Mesenchymal stem cell (in vitro differentiated cells and primary cell): ENCODE data around the gene BMPR1A.

ENCODE experiments used
- DNase-seq: peaks from one replicate; pipeline ENCODE4 v3.0.0-alpha.2; 2013
- H2AFZ ChIP-seq: one replicate; pipeline ENCODE4 v1.6.1; 2013; ENCODE audit warnings: low read depth, mild to moderate bottlenecking, control low read depth, inconsistent platforms, low read length, moderate library complexity
- H2AK5ac ChIP-seq: 2 replicates; pipeline ENCODE4 v1.6.1; 2013; ENCODE audit warnings: low read length, moderate library complexity, mild to moderate bottlenecking, inconsistent platforms; ENCODE audit not compliant: severe bottlenecking
- H2BK120ac ChIP-seq: one replicate; pipeline ENCODE4 v1.6.1; 2013; ENCODE audit warnings: low read depth, mild to moderate bottlenecking, inconsistent platforms, low read length, moderate library complexity
- H2BK12ac ChIP-seq, 2 experiments: one replicate each; pipeline ENCODE4 v1.6.1; 2013; ENCODE audit warnings: inconsistent platforms in 2 of 2, low read length in 2 of 2, mild to moderate bottlenecking in 2 of 2, moderate library complexity in 2 of 2, control low read depth in 1 of 2
- H2BK15ac ChIP-seq: one replicate; pipeline ENCODE4 v1.6.1; 2013; ENCODE audit warnings: mild to moderate bottlenecking, low read depth, inconsistent platforms; ENCODE audit not compliant: poor library complexity, severe bottlenecking
- H2BK5ac ChIP-seq: 2 replicates; pipeline ENCODE4 v1.6.1; 2013; ENCODE audit warnings: low read depth, mild to moderate bottlenecking, low read length, control low read depth, inconsistent platforms; ENCODE audit not compliant: poor library complexity, severe bottlenecking
- H3K14ac ChIP-seq, 2 experiments: one replicate each; pipeline ENCODE4 v1.6.1; 2013; ENCODE audit warnings: inconsistent platforms in 2 of 2, low read length in 2 of 2, control low read depth in 1 of 2, mild to moderate bottlenecking in 1 of 2, moderate library complexity in 1 of 2
- H3K18ac ChIP-seq, 2 experiments: one replicate each; pipeline ENCODE4 v1.6.1; 2013; ENCODE audit warnings: inconsistent platforms in 2 of 2, low read length in 2 of 2, control low read depth in 1 of 2, low read depth in 1 of 2, mild to moderate bottlenecking in 1 of 2
- H3K23ac ChIP-seq, 2 experiments: one replicate each; pipeline ENCODE4 v1.6.1; 2013; ENCODE audit warnings: inconsistent platforms in 2 of 2, low read length in 2 of 2, mild to moderate bottlenecking in 2 of 2, moderate library complexity in 2 of 2, control low read depth in 1 of 2
- H3K27ac ChIP-seq: 2 replicates; pipeline ENCODE4 v1.5.1; 2013; ENCODE audit warnings: mild to moderate bottlenecking, moderate library complexity, low read length, control low read depth, inconsistent platforms; ENCODE audit not compliant: poor library complexity, severe bottlenecking
- H3K27me3 ChIP-seq, 2 experiments: 2 replicates each; pipeline versions ENCODE4 v1.6.1 to v1.7.0; 2013; ENCODE audit warnings: low read length in 2 of 2, mild to moderate bottlenecking in 2 of 2, moderate library complexity in 2 of 2, control low read depth in 1 of 2, inconsistent platforms in 1 of 2; ENCODE audit not compliant: control insufficient read depth in 1 of 2, insufficient read depth in 1 of 2
- H3K36me3 ChIP-seq, 2 experiments: 2 replicates each; pipeline versions ENCODE4 v1.6.1 to v1.7.0; 2013; ENCODE audit warnings: low read length in 2 of 2, control low read depth in 1 of 2, inconsistent platforms in 1 of 2, low read depth in 1 of 2, mild to moderate bottlenecking in 1 of 2; ENCODE audit not compliant: insufficient read depth in 2 of 2, control insufficient read depth in 1 of 2
- H3K4ac ChIP-seq, 2 experiments: one replicate each; pipeline ENCODE4 v1.6.1; 2013; ENCODE audit warnings: inconsistent platforms in 2 of 2, low read length in 2 of 2, mild to moderate bottlenecking in 2 of 2, moderate library complexity in 2 of 2, control low read depth in 1 of 2, low read depth in 1 of 2
- H3K4me1 ChIP-seq: 2 replicates; pipeline ENCODE4 v1.6.1; 2013; ENCODE audit warnings: low read depth, low read length, control low read depth; ENCODE audit not compliant: control insufficient read depth, insufficient read depth
- H3K4me2 ChIP-seq: 2 replicates; pipeline ENCODE4 v1.6.1; 2013; ENCODE audit warnings: low read length, mild to moderate bottlenecking, inconsistent platforms; ENCODE audit not compliant: poor library complexity, severe bottlenecking
- H3K4me3 ChIP-seq, 2 experiments: 2 replicates each; pipeline versions ENCODE4 v1.5.1 to v1.7.0; 2013; ENCODE audit warnings: low read length in 2 of 2, mild to moderate bottlenecking in 2 of 2, control low read depth in 1 of 2, low read depth in 1 of 2; ENCODE audit not compliant: insufficient read depth in 1 of 2
- H3K79me1 ChIP-seq: replicated peaks from 2 replicates; pipeline ENCODE4 v1.6.1; 2013; ENCODE audit warnings: mild to moderate bottlenecking, control low read depth, low read length, inconsistent platforms; ENCODE audit not compliant: poor library complexity, severe bottlenecking
- H3K9ac ChIP-seq: 2 replicates; pipeline ENCODE4 v1.7.0; 2013; ENCODE audit warnings: mild to moderate bottlenecking, low read length, moderate library complexity
- H3K9me3 ChIP-seq: 2 replicates; pipeline ENCODE4 v1.7.0; 2013; ENCODE audit warnings: mild to moderate bottlenecking, low read length; ENCODE audit not compliant: control insufficient read depth
- H4K8ac ChIP-seq: one replicate; pipeline ENCODE4 v1.6.1; 2013; ENCODE audit warnings: inconsistent platforms, mild to moderate bottlenecking, low read length, moderate library complexity
- H4K91ac ChIP-seq: one replicate; pipeline ENCODE4 v1.6.1; 2013; ENCODE audit warnings: mild to moderate bottlenecking, low read length, inconsistent platforms
- WGBS: methylation state at CpG from one replicate; pipeline ENCODE4 v1.1.7; 2013; ENCODE audit warnings: mixed read lengths; 5-methylcytosine and 5-hydroxymethylcytosine counted together

Gene BMPR1A

DNA sequence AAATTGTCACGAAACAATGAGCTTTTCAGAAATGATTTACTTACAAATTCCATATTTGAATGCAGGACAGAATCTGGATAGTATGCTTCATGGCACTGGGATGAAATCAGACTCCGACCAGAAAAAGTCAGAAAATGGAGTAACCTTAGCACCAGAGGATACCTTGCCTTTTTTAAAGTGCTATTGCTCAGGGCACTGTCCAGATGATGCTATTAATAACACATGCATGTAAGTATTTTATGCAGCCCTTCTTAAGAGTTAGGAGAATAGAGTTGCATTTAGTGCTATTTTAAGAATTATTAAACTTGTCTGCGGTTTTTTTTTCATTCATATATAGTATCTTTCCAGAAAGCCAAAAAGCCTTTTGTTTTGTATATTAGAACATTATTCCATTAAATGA, 133.6 kb downstream of the BMPR1A start:
- H3K27ac ChIP-seq: no peak overlapping the region
- H3K4me1 ChIP-seq: peaks cover 3% of the 10 kb centered on the region
- no peak overlapping the region for H2BK15ac ChIP-seq
- H2AK5ac ChIP-seq: no peak overlapping the region
- no peak overlapping the region for H4K91ac ChIP-seq
- no peak overlapping the region for H3K23ac ChIP-seq
- WGBS: 97% methylated on average over 2 of the region's 3 CpGs
- H2BK12ac ChIP-seq: no peak overlapping the region
- no peak overlapping the region for H3K4me2 ChIP-seq
- no peak overlapping the region for H4K8ac ChIP-seq
- H3K4me3 ChIP-seq: no peak overlapping the region
- no peak overlapping the region for H2BK5ac ChIP-seq
- no peaks in the 10 kb centered on the region for H3K27me3 ChIP-seq
- no peak for DNase-seq
- peaks cover 10% of the 10 kb centered on the region for H3K79me1 ChIP-seq
- H3K4ac ChIP-seq: no peak overlapping the region
- H2AFZ ChIP-seq: no peak overlapping the region
- no peak overlapping the region for H3K9ac ChIP-seq
- no peak overlapping the region for H3K18ac ChIP-seq
- no peak overlapping the region for H2BK120ac ChIP-seq
- no peaks in the 10 kb centered on the region for H3K9me3 ChIP-seq
- H3K14ac ChIP-seq: no peak overlapping the region
- H3K36me3 ChIP-seq: peaks cover 5 to 37% of the 10 kb centered on the region in 2 experiments

DNA sequence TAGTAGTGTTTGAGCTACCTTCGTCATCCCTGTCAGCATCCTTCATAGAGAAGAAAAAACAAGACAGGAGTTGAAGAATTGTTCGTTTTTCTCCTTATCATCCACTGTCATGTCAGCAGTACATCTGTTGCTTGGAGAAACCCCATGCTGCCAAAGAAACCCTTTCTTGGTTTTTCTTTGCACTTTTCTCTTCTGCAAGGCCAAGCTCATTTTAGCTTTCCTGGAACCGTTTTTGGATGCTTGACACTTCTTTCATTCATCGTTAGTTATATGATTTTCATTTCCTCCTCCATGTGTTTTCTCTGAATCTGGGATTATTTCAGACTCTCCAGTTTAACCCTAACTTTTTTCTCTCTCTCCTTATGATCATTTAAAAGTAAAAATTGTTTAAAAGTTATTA, 142.1 kb downstream of the BMPR1A start:
- Histone ChIP-seq H3K27ac (no peak overlapping the region), H2BK15ac (no peak overlapping the region), H3K18ac (no peak overlapping the region), H2AK5ac (no peak overlapping the region), H2AFZ (no peak overlapping the region), H3K4me1 (no peaks in the 10 kb centered on the region), H2BK12ac (no peak overlapping the region), H3K4me2 (no peak overlapping the region), H2BK120ac (no peak overlapping the region), H3K79me1 (peaks cover 7% of the 10 kb centered on the region), H4K8ac (no peak overlapping the region), H4K91ac (no peak overlapping the region), H3K14ac (no peak overlapping the region), H3K23ac (no peak overlapping the region), H3K4me3 (no peak overlapping the region), H3K4ac (no peak overlapping the region), H3K9ac (no peak overlapping the region), H2BK5ac (no peak overlapping the region), H3K9me3 (no peaks in the 10 kb centered on the region), H3K27me3 (no peaks in the 10 kb centered on the region), H3K36me3 (peaks cover 14 to 45% of the 10 kb centered on the region in 2 experiments)
- no peak for DNase-seq
- WGBS: 83% methylated on average over 4 of the region's 4 CpGs

DNA sequence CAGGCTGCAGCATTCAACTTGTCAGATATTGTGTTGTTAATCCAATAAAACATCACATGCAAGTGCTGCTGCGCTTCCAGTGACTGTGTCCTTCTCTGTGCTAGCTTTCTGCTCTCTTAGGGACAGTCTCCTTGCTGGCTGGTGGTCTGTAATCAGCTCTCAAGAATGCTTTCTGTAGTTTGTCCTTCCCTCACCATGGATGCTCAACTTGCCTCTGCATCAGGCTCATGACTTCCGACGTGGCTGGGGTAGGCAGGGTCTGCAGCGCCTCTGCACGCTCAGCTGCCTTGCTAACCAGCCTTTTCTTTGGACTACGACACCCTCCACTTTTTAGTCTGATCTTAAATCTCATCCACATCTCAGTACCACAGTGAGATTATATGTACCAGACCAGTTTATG, 142.7 kb downstream of the BMPR1A start:
- Histone ChIP-seq H3K4ac (no peak overlapping the region), H4K91ac (no peak overlapping the region), H3K9me3 (no peaks in the 10 kb centered on the region), H2BK5ac (no peak overlapping the region), H3K4me2 (no peak overlapping the region), H2BK120ac (no peak overlapping the region), H2BK15ac (no peak overlapping the region), H3K14ac (no peak overlapping the region), H4K8ac (peak overlapping the region; percentile 29), H3K27me3 (no peaks in the 10 kb centered on the region), H3K79me1 (peaks cover 7% of the 10 kb centered on the region), H3K27ac (no peak overlapping the region), H3K23ac (no peak overlapping the region), H2AK5ac (no peak overlapping the region), H2BK12ac (no peak overlapping the region), H3K4me3 (no peak overlapping the region), H3K9ac (peak overlapping the region; percentile 43), H3K4me1 (no peaks in the 10 kb centered on the region), H3K36me3 (peaks cover 18 to 42% of the 10 kb centered on the region in 2 experiments), H3K18ac (peak overlapping the region in 1 of 2 experiments; percentile 44), H2AFZ (no peak overlapping the region)
- no peak for DNase-seq
- WGBS: 70% methylated on average over 6 of the region's 6 CpGs

- H3K14ac ChIP-seq: no peak overlapping the region
- H3K9ac ChIP-seq: peak overlapping the region; percentile 43
- peaks cover 7% of the 10 kb centered on the region for H3K79me1 ChIP-seq
- no peak overlapping the region for H3K4me3 ChIP-seq
- H3K27ac ChIP-seq: no peak overlapping the region
- H2AK5ac ChIP-seq: no peak overlapping the region
- H2AFZ ChIP-seq: no peak overlapping the region
- no peak overlapping the region for H2BK15ac ChIP-seq
- H3K18ac ChIP-seq: no peak overlapping the region
- 26% methylated on average over 5 of the region's 9 CpGs for WGBS
- H3K23ac ChIP-seq: no peak overlapping the region
- no peak overlapping the region for H2BK120ac ChIP-seq
- no peak overlapping the region for H4K91ac ChIP-seq
- no peak overlapping the region for H2BK5ac ChIP-seq
- no peak overlapping the region for H3K4ac ChIP-seq
- peak; percentile 72 for DNase-seq
- H3K27me3 ChIP-seq: no peaks in the 10 kb centered on the region
- H3K4me1 ChIP-seq: no peaks in the 10 kb centered on the region
- no peak overlapping the region for H3K4me2 ChIP-seq
- H3K36me3 ChIP-seq: peaks cover 18 to 42% of the 10 kb centered on the region in 2 experiments
- H3K9me3 ChIP-seq: no peaks in the 10 kb centered on the region
- H2BK12ac ChIP-seq: no peak overlapping the region
- no peak overlapping the region for H4K8ac ChIP-seq
These were observed 143.4 kb downstream of the BMPR1A start for GRCh38 chr10:86899670-86900276.
